ENCODE data around the gene KANSL1L. TPM values are rescaled to one million over a fixed set of nuclear protein-coding genes. Genes with fewer than 3 reads are reported as not detected.
"Not testable (repeated sequence)": the region's sequence is repeated elsewhere in the genome, so short reads cannot be mapped to it uniquely, and the experiment has no call there.

KANSL1L gene
- total RNA-seq, 4 donors from 2014 or later: 50.3 to 81.8 (median 55.2) TPM

DNA sequence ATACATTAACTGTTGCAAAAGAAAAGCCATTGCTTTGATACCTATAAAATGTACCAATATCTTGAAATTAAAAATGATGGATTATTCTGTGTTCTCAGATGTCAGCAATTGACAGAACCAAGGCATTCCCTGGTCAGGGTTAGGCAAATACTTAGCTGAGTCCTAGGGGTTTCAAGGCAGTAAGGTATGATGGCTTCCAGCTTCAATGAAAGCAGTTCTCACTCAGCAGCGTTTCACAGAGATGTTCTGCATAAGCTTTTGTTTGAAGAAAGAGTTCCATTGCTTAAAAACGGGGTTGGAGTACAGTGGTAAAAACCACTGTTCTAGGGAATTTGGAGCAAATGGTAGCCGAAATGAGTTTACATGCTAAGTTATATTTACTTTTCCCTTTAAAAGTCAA lies 17.0 kb upstream of the KANSL1L start:
- Histone ChIP-seq H3K27me3 (no peaks in the 10 kb centered on the region), H3K9me3 (peaks cover 0 to 20% of the 10 kb centered on the region in 2 donors), H3K4me1 (no peaks in the 10 kb centered on the region), H3K4me3 (no peak overlapping the region), H3K27ac (no peak overlapping the region), H3K36me3 (no peaks in the 10 kb centered on the region)
- no peak for DNase-seq
- intact Hi-C loops (cut with DNase I; ENCODE audit: low total_unique reads): no loop called here
- no peak for TF ChIP-seq POLR2A (IDR thresholded peaks at IDR 0.05)
- TF ChIP-seq, protein P1, sequence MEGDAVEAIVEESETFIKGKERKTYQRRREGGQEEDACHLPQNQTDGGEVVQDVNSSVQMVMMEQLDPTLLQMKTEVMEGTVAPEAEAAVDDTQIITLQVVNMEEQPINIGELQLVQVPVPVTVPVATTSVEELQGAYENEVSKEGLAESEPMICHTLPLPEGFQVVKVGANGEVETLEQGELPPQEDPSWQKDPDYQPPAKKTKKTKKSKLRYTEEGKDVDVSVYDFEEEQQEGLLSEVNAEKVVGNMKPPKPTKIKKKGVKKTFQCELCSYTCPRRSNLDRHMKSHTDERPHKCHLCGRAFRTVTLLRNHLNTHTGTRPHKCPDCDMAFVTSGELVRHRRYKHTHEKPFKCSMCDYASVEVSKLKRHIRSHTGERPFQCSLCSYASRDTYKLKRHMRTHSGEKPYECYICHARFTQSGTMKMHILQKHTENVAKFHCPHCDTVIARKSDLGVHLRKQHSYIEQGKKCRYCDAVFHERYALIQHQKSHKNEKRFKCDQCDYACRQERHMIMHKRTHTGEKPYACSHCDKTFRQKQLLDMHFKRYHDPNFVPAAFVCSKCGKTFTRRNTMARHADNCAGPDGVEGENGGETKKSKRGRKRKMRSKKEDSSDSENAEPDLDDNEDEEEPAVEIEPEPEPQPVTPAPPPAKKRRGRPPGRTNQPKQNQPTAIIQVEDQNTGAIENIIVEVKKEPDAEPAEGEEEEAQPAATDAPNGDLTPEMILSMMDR (IDR thresholded peaks at IDR 0.05): no peak

DNA sequence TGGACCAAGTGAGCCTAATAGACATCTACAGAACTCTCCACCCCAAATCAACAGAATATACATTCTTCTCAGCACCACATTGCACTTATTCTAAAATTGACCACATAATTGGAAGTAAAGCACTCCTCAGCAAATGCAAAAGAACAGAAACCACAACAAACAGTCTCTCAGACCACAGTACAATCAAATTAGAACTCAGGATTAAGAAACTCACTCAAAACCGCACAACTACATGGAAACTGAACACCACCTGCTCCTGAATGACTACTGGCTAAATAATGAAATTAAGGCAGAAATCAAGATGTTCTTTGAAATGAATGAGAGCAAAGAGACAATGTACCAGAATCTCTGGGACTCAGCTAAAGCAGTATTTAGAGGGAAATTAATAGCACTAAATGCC lies 12.7 kb upstream of the KANSL1L start:
- H3K27me3 ChIP-seq; H3K4me3 ChIP-seq; intact Hi-C loops (cut with DNase I; ENCODE audit: low total_unique reads); H3K36me3 ChIP-seq; H3K27ac ChIP-seq; H3K4me1 ChIP-seq; DNase-seq: not testable (repeated sequence)
- peaks cover 0 to 23% of the 10 kb centered on the region in 2 donors for H3K9me3 ChIP-seq

DNA sequence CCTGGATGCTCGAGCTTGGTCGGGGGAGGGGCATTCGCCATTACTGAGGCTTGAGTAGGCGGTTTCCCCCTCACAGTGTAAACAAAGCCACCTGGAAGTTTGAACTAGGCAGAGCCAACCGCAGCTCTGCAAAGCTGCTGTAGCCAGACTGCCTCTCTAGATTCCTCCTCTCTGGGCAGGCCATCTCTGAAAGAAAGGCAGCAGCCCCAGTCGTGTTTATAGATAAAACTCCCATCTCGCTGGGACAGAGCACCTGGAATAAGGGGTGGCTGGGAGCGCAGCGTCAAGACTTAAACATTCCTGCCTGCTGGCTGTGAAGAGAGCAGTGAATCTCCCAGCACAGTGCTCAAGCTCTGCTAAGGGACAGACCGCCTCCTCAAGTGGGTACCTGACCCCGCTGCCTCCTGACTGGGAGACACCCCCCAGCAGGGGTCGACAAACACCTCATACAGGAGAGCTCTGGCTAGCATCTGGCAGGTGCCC lies 10.4 kb upstream of the KANSL1L start:
- H3K27me3 ChIP-seq; H3K4me3 ChIP-seq; H3K36me3 ChIP-seq; H3K27ac ChIP-seq; DNase-seq; H3K4me1 ChIP-seq; intact Hi-C loops (cut with DNase I; ENCODE audit: low total_unique reads): not testable (repeated sequence)
- H3K9me3 ChIP-seq: peaks cover 0 to 23% of the 10 kb centered on the region in 2 donors

DNA sequence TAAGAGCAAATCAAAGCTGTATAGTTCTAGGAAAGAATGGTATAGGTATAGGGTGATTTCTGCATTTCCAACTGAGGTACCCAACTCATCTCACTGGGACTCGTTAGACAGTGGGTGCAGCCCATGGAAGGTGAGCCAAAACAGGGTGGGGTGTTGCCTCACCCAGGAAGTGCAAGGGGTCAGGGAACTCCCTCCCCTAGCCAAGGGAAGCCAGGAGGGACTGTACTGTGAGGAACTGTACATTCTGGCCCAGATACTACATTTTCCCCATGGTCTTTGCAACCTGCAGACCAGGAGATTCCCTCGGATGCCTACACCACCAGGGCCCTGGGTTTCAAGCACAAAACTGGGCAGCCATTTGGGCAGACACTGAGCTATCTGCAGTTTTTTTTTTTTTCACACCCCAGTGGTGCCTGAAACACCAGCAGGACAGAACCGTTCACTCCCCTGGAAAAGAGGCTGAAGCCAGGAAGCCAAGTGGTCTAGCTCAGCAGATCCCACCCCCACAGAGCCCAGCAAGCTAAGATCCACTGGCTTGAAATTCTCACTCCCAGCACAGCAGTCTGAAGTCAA lies 9.9 kb upstream of the KANSL1L start:
- intact Hi-C loops (cut with DNase I; ENCODE audit: low total_unique reads); H3K27me3 ChIP-seq; H3K4me1 ChIP-seq: not testable (repeated sequence)

DNA sequence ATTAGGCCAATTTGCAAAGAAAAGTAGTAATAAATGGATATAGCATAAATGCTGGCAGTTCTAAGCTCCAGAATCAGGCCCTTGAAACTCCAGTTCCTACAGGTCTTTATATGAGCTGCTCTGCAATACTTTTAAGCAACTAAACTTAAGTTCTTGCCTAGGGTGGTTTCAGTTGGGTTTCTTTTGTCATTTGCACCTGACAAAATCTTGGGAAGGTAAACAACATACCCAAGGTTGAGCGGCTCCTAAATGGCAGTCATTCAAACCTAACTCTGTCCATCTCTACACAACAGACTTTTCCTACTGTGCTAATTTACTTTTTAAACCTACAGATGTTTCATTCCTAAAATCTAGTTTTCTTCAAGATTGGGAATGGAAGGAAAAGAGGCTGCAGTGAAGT lies 9.3 kb upstream of the KANSL1L start:
- no peaks in the 10 kb centered on the region for H3K27me3 ChIP-seq
- peaks cover 0 to 20% of the 10 kb centered on the region in 2 donors for H3K9me3 ChIP-seq
- intact Hi-C loops (cut with DNase I; ENCODE audit: low total_unique reads): no loop called here
- H3K27ac ChIP-seq: no peak overlapping the region
- no peak for DNase-seq
- no peaks in the 10 kb centered on the region for H3K4me1 ChIP-seq
- TF ChIP-seq, protein P1 (IDR thresholded peaks at IDR 0.05): no peak
- no peak for TF ChIP-seq POLR2A (IDR thresholded peaks at IDR 0.05)
- H3K36me3 ChIP-seq: no peaks in the 10 kb centered on the region
- no peak overlapping the region for H3K4me3 ChIP-seq

More for the DNA sequence above, 9.9 kb upstream of the KANSL1L start:
- not testable (repeated sequence) for DNase-seq, H3K4me3 ChIP-seq, H3K36me3 ChIP-seq, H3K27ac ChIP-seq
- H3K9me3 ChIP-seq: peaks cover 0 to 23% of the 10 kb centered on the region in 2 donors

DNA sequence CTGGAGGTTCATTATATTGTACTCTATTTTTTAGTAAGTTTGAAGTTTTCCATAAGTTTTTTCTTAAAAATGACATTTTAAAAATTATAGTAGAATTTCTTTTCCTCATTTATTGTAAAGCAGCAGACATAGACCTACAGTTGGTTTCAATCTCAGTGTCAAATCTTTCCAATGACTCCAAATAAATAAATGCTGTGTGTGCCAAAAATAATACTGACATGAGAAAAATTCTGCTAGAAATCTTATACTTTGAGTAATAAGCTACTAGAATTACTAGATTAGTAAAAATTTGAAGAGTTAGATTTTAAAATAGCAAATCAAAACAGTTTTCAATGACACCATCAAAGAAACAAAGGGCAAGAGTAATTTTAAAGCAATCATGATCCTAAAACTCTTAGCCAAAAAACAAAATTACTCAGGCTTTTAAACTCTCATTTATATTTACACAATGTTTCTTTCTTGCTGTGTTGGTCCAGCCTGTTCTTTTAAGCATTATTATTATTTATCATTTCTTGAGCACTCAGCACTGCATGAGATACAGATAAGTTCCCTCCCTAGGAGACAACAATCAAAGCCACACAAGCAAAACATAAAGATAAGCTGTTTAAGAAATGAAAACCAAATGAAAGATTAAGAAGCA lies 8.3 kb upstream of the KANSL1L start:
- Histone ChIP-seq H3K36me3 (no peaks in the 10 kb centered on the region), H3K4me3 (no peak overlapping the region), H3K9me3 (peaks cover 0 to 12% of the 10 kb centered on the region in 2 donors), H3K27me3 (no peaks in the 10 kb centered on the region), H3K27ac (no peak overlapping the region), H3K4me1 (no peaks in the 10 kb centered on the region)
- no peak for DNase-seq
- intact Hi-C loops (cut with DNase I; ENCODE audit: low total_unique reads): no loop called here
- TF ChIP-seq POLR2A (IDR thresholded peaks at IDR 0.05): no peak
- TF ChIP-seq, protein P1 (IDR thresholded peaks at IDR 0.05): no peak

All from uterus (tissue), 4 donors.